Amniotic epithelial cell (primary cell): Measurements from ENCODE around the gene SEMA5A.

ENCODE experiments used
- DNase-seq: peaks from one replicate; pipeline ENCODE4 v3.0.0-alpha.2; 2010; ENCODE audit warnings: low read depth

The SEMA5A gene

GRCh38 chr5:9265441-9266287, 280.2 kb downstream of the SEMA5A start:
- DNase-seq = peak; percentile 98

GRCh38 chr5:9264301-9264700, 281.6 kb downstream of the SEMA5A start:
- DNase-seq = no peak

- DNase-seq = peak; percentile 78
Measured at GRCh38 chr5:9263656-9264055, 282.2 kb downstream of the SEMA5A start.

GRCh38 chr5:9251379-9251980, 294.4 kb downstream of the SEMA5A start:
- peak; percentile 80 for DNase-seq

- DNase-seq = peak; percentile 82
Measured at GRCh38 chr5:9249231-9249630, 296.6 kb downstream of the SEMA5A start.

GRCh38 chr5:9245071-9245470, 300.8 kb downstream of the SEMA5A start:
- DNase-seq = no peak

GRCh38 chr5:9244417-9244816, 301.5 kb downstream of the SEMA5A start:
- DNase-seq = no peak

GRCh38 chr5:9241479-9242305, 304.2 kb downstream of the SEMA5A start:
- no peak for DNase-seq

GRCh38 chr5:9240431-9240830, 305.4 kb downstream of the SEMA5A start:
- no peak for DNase-seq

- DNase-seq = peak; percentile 18
Measured at GRCh38 chr5:9239626-9240025, 306.2 kb downstream of the SEMA5A start.

- DNase-seq = peak; percentile 82
Measured at GRCh38 chr5:9239071-9239470, 306.8 kb downstream of the SEMA5A start.

GRCh38 chr5:9233712-9234111, 312.2 kb downstream of the SEMA5A start:
- DNase-seq = peak; percentile 38

GRCh38 chr5:9233035-9233434, 312.8 kb downstream of the SEMA5A start:
- no peak for DNase-seq

- peak; percentile 39 for DNase-seq
Measured at GRCh38 chr5:9231842-9232241, 314.0 kb downstream of the SEMA5A start.

- DNase-seq = no peak
Measured at GRCh38 chr5:9230355-9230754, 315.5 kb downstream of the SEMA5A start.

GRCh38 chr5:9226016-9226536, 319.8 kb downstream of the SEMA5A start:
- DNase-seq = no peak

- no peak for DNase-seq
Measured at GRCh38 chr5:9222054-9222976, 323.6 kb downstream of the SEMA5A start.

- DNase-seq = no peak
Measured at GRCh38 chr5:9218358-9218757, 327.5 kb downstream of the SEMA5A start.

- peak; percentile 21 for DNase-seq
Measured at GRCh38 chr5:9212605-9213004, 333.3 kb downstream of the SEMA5A start.

GRCh38 chr5:9209846-9210492, 335.9 kb downstream of the SEMA5A start:
- peak; percentile 47 for DNase-seq
